K562 (cell line): ENCODE data around the gene FGFR1OP2. TPM values are rescaled to one million over a fixed set of nuclear protein-coding genes. Genes with fewer than 3 reads are reported as not detected.

Source experiments
- ATAC-seq: fragments of 200-7000 bp; cut with Tn5 transposase; 3 replicates; pipeline ENCODE4 v1.9.1; 2020; ENCODE audit warnings: moderate library complexity
- BruUV-seq: library from RNA; stranded (reverse); fragments of 400-500 nt; replicated peaks from 2 replicates; lab custom pipeline; 2021; lab: Mats Ljungman, UMichigan
- CTCF ChIA-PET: fragments of 300-600 bp; formaldehyde crosslinking; extraction: SDS; loops from one replicate; lab custom pipeline; 2021; ENCODE audit warnings: low intra/inter-chr PET ratio; lab: Yijun Ruan, JAX
- POLR2A ChIA-PET: fragments of 300-600, 350-650 bp; sonication (Branson Sonifier 250); formaldehyde crosslinking; extraction: SDS; loops from one replicate; lab custom pipeline; 2021; ENCODE audit warnings: antibody characterized with exemption, inconsistent platforms; lab: Yijun Ruan, JAX
- DNase-seq, 4 experiments: peaks; one replicate each; pipeline versions ENCODE4 v3.0.0 to v3.0.0-alpha.2; 2011 to 2018; ENCODE audit warnings: low spot score in 3 of 4, mixed read lengths in 3 of 4; ENCODE audit errors: extremely low read depth in 1 of 4
- FAIRE-seq: peaks from 2 replicates; lab custom pipeline; 2011; peaks lifted over from hg19 to GRCh38; lab: Jason Lieb, UNC
- H2AFZ ChIP-seq: 2 replicates; pipeline ENCODE4 v1.6.0; 2011; ENCODE audit warnings: low read depth, low read length, control low read depth, inconsistent platforms
- H3K27ac ChIP-seq: fragments of 200-600 bp; 3 replicates; pipeline ENCODE4 v1.8.0; 2011; ENCODE audit warnings: low read depth, mild to moderate bottlenecking, control low read depth, inconsistent platforms, low read length, moderate library complexity, mixed read lengths; ENCODE audit errors: extremely low read depth
- H3K27me3 ChIP-seq, 2 experiments: fragments of 300-600 bp in 1 of 2; 2 replicates in 1 of 2; 3 replicates in 1 of 2; pipeline versions ENCODE4 v1.6.0 to v1.8.0; 2011; ENCODE audit warnings: inconsistent platforms in 2 of 2, low read length in 2 of 2, mild to moderate bottlenecking in 1 of 2, mixed read lengths in 1 of 2, moderate library complexity in 1 of 2; ENCODE audit not compliant: control insufficient read depth in 2 of 2, insufficient read depth in 2 of 2
- H3K36me3 ChIP-seq: fragments of 300-600 bp; 3 replicates; pipeline ENCODE4 v1.8.0; 2011; ENCODE audit warnings: mild to moderate bottlenecking, low read length, inconsistent platforms; ENCODE audit not compliant: control insufficient read depth, insufficient read depth
- H3K4me1 ChIP-seq, 2 experiments: fragments of 200-600 bp in 1 of 2; replicated peaks in 1 of 2; 2 replicates in 1 of 2; 3 replicates in 1 of 2; pipeline versions ENCODE4 v1.5.1 to v1.8.0; 2011; ENCODE audit warnings: inconsistent platforms in 2 of 2, low read length in 2 of 2, mild to moderate bottlenecking in 1 of 2, mixed read lengths in 1 of 2, moderate library complexity in 1 of 2; ENCODE audit not compliant: control insufficient read depth in 2 of 2, insufficient read depth in 2 of 2
- H3K4me2 ChIP-seq: 2 replicates; pipeline ENCODE4 v1.6.1; 2011; ENCODE audit warnings: low read length, control low read depth, inconsistent platforms, mixed read lengths; ENCODE audit not compliant: insufficient read depth
- H3K4me3 ChIP-seq: fragments of 200-600 bp; sonication (generic), shearing (Covaris generic); 2 replicates; pipeline ENCODE4 v1.5.1; 2016; ENCODE audit warnings: control low read depth, inconsistent platforms
- H3K79me2 ChIP-seq: fragments of 200-600 bp; 3 replicates; pipeline ENCODE4 v1.8.0; 2011; ENCODE audit warnings: low read length, inconsistent platforms; ENCODE audit not compliant: control insufficient read depth, insufficient read depth
- H3K9ac ChIP-seq, 2 experiments: 2 replicates each; pipeline versions ENCODE4 v1.6.0 to v1.6.1; 2011; ENCODE audit warnings: low read depth in 2 of 2, low read length in 2 of 2, control low read depth in 1 of 2, inconsistent platforms in 1 of 2, mild to moderate bottlenecking in 1 of 2, mixed read lengths in 1 of 2; ENCODE audit not compliant: insufficient read depth in 1 of 2
- H3K9me1 ChIP-seq: one replicate; pipeline ENCODE4 v1.6.0; 2011; ENCODE audit warnings: inconsistent platforms, mild to moderate bottlenecking, low read length, moderate library complexity; ENCODE audit not compliant: control insufficient read depth, insufficient read depth
- H3K9me3 ChIP-seq: replicated peaks from 2 replicates; pipeline ENCODE4 v1.5.1; 2011; ENCODE audit warnings: low read depth, low read length, inconsistent platforms; ENCODE audit not compliant: control insufficient read depth, insufficient read depth
- H4K20me1 ChIP-seq: replicated peaks from 2 replicates; pipeline ENCODE4 v1.6.1; 2011; ENCODE audit warnings: low read length, inconsistent platforms, mixed read lengths; ENCODE audit not compliant: control insufficient read depth, insufficient read depth
- CAMTA2 ChIP-seq: fragments of 250-450 bp; sonication (Bioruptor Pico); conservative IDR thresholded peaks from 2 replicates; pipeline ENCODE4 v1.5.1; 2022
- DPF2 ChIP-seq: fragments of 450-650 bp; IDR thresholded peaks from 2 replicates; pipeline ENCODE4 v1.6.1; 2016
- EGR1 ChIP-seq: fragments of 450-650 bp; conservative IDR thresholded peaks from 2 replicates; pipeline ENCODE4 v1.6.1; 2017; ENCODE audit warnings: mild to moderate bottlenecking
- FOXM1 ChIP-seq, 2 experiments: fragments of 450-650 bp in 1 of 2; sonication (generic) in 1 of 2; formaldehyde crosslinking in 1 of 2; IDR thresholded peaks; 2 replicates each; pipeline versions ENCODE4 v1.6.1 to v1.9.0; 2017 to 2022; ENCODE audit warnings: low read depth in 2 of 2, mild to moderate bottlenecking in 2 of 2, missing genetic modification reagents in 1 of 2, moderate library complexity in 1 of 2
- IRF1 ChIP-seq: sonication (generic); formaldehyde crosslinking; IDR thresholded peaks from 2 replicates; pipeline ENCODE4 v1.8.0; 2022; ENCODE audit warnings: missing genetic modification reagents, mild to moderate bottlenecking, borderline replicate concordance
- MEIS2 ChIP-seq: fragments of 450-650 bp; IDR thresholded peaks from 2 replicates; pipeline ENCODE4 v1.6.1; 2014; ENCODE audit warnings: mild to moderate bottlenecking; ENCODE audit not compliant: partially characterized antibody
- NR2C1 ChIP-seq, 2 experiments: fragments of 450-650 bp; IDR thresholded peaks; 2 replicates each; pipeline ENCODE4 v1.6.1; 2017; ENCODE audit warnings: mild to moderate bottlenecking in 2 of 2, antibody characterized with exemption in 1 of 2, inconsistent platforms in 1 of 2, missing compliant biosample characterization in 1 of 2, missing genetic modification characterization in 1 of 2
- NR2C2 ChIP-seq, 2 experiments: fragments of 200-800 bp in 1 of 2; sonication (Bioruptor generic) in 1 of 2; sonication (generic) in 1 of 2; formaldehyde crosslinking in 1 of 2; IDR thresholded peaks; 2 replicates each; pipeline versions ENCODE4 v1.6.1 to v1.8.0; 2016 to 2022; ENCODE audit warnings: mild to moderate bottlenecking in 1 of 2, missing compliant biosample characterization in 1 of 2, missing genetic modification characterization in 1 of 2, missing genetic modification reagents in 1 of 2
- RBM34 ChIP-seq: fragments of 200-400 bp; formaldehyde crosslinking; IDR thresholded peaks from 2 replicates; pipeline ENCODE4 v1.6.1; 2018; ENCODE audit warnings: low read length, borderline replicate concordance; ENCODE audit not compliant: insufficient read depth
- SMARCE1 ChIP-seq: fragments of 450-650 bp; IDR thresholded peaks from 2 replicates; pipeline ENCODE4 v1.7.1; 2016; ENCODE audit warnings: mild to moderate bottlenecking
- TBP ChIP-seq: optimal IDR thresholded peaks from 2 replicates; pipeline ENCODE3; 2011; ENCODE audit warnings: low read depth, low read length, improper control_type of control experiment
- XRCC5 ChIP-seq: fragments of 200-400 bp; formaldehyde crosslinking; IDR thresholded peaks from 2 replicates; pipeline ENCODE4 v1.6.1; 2017; ENCODE audit warnings: low read depth, mild to moderate bottlenecking, low read length
- ZFX ChIP-seq: sonication (generic); formaldehyde crosslinking; IDR thresholded peaks from 2 replicates; pipeline ENCODE4 v1.8.0; 2022; ENCODE audit warnings: mild to moderate bottlenecking, missing genetic modification reagents, moderate library complexity
- ZNF507 ChIP-seq: conservative IDR thresholded peaks from 2 replicates; pipeline ENCODE4 v1.6.1; 2017; ENCODE audit warnings: missing genetic modification characterization, missing compliant biosample characterization
- WGBS: fragments of 100-300 bp; shearing (Covaris generic); methylation state at CpG from one replicate; pipeline ENCODE4 v1.1.6; 2016; ENCODE audit warnings: low coverage, mixed read lengths; ENCODE audit not compliant: insufficient coverage; ENCODE audit errors: missing lambda C conversion rate; 5-methylcytosine and 5-hydroxymethylcytosine counted together
- in situ Hi-C: fragments of 300-500 bp; cut with MboI; formaldehyde crosslinking; loops from 4 replicates; pipeline ENCODE4 v1.15.0; 2018; ENCODE audit warnings: inconsistent platforms, mixed read lengths
- intact Hi-C: fragments of 100-400 bp; cut with micrococcal nuclease; formaldehyde crosslinking; loops from 2 replicates; pipeline ENCODE4 v1.14.2; 2022
- polyA plus RNA-seq, 8 experiments: library from polyadenylated mRNA; depleted of rRNA in 4 of 8; stranded (reverse) in 5 of 8; unstranded in 3 of 8; fragments of >200 nt; fragmentation: Nextera tagmentation in 2 of 8; fragmentation: Illumina TruSeq in 1 of 8; extraction: Ambion mirVana in 2 of 8; extraction: Trizol in 1 of 8; gene quantifications; 2 replicates each; pipeline versions ENCODE4 v1.2.1 to v1.2.3, GENCODE V29; 2011 to 2014; ENCODE audit warnings: inconsistent platforms in 1 of 8, missing spikeins in 1 of 8
- total RNA-seq, 7 experiments: library from RNA; depleted of rRNA in 6 of 7; stranded (reverse); fragments of >200 nt in 6 of 7; fragmentation: Illumina TruSeq in 2 of 7; extraction: Trizol in 2 of 7; gene quantifications; 2 replicates each; pipeline versions ENCODE4 v1.2.1 to v1.2.3, GENCODE V29; 2011 to 2021; ENCODE audit warnings: low replicate concordance in 1 of 7

The FGFR1OP2 gene
- total and polyA plus RNA-seq, 9 of the 15 experiments (the other 6 are each of a cell fraction or from before 2014, with no cell fraction given), result 31.6 to 49.0 (median 37.1) TPM

- TF ChIP-seq NR2C1 (IDR thresholded peaks at IDR 0.05), result peak; percentile 67
- TF ChIP-seq NR2C1 (tag; IDR thresholded peaks at IDR 0.05), result peak; percentile 87
- TF ChIP-seq NR2C2 (CRISPR knock-in tag; IDR thresholded peaks at IDR 0.05), result no peak
- peak; percentile 75 for TF ChIP-seq NR2C2 (tag; IDR thresholded peaks at IDR 0.05)
- TF ChIP-seq MEIS2, result peak; percentile 87
Observed at GRCh38 chr12:27006797-27007467, 68.7 kb downstream of the FGFR1OP2 start (continued).

- H3K9me3 ChIP-seq, result no peaks in the 10 kb centered on the region
- no TSS peak for BruUV-seq
- no peak overlapping the region for H2AFZ ChIP-seq
- intact Hi-C loops, result no loop called here
- H3K4me1 ChIP-seq, result peaks cover 4 to 8% of the 10 kb centered on the region in 2 experiments; a peak in 3 of 5 replicates
- POLR2A ChIA-PET, result no interaction called here
- no peak overlapping the region for H3K9ac ChIP-seq
- TF ChIP-seq DPF2, result no peak
- no peak for TF ChIP-seq IRF1 (CRISPR knock-in tag)
- no peak for TF ChIP-seq XRCC5
- TF ChIP-seq ZFX (CRISPR knock-in tag), result no peak
- no peak for TF ChIP-seq SMARCE1
- no peak for TF ChIP-seq ZNF507
- TF ChIP-seq FOXM1 (IDR thresholded peaks at IDR 0.05; ENCODE audit: low read depth), result no peak
- no peak for TF ChIP-seq FOXM1 (CRISPR knock-in tag; IDR thresholded peaks at IDR 0.05; ENCODE audit: low read depth)
- TF ChIP-seq TBP, result no peak
- no peak for TF ChIP-seq EGR1
- TF ChIP-seq RBM34, result no peak
- no peak for TF ChIP-seq CAMTA2 (CRISPR knock-in tag)
- H3K36me3 ChIP-seq, result no peaks in the 10 kb centered on the region; the same call in 2 of the 3 replicates
- ATAC-seq (no peak), DNase-seq (no peak), FAIRE-seq (no peak)
- no peaks in the 10 kb centered on the region for H3K9me1 ChIP-seq
- H3K27me3 ChIP-seq, result no peaks in the 10 kb centered on the region
- 78% methylated on average over 5 of the region's 5 CpGs for WGBS
- in situ Hi-C loops, result no loop called here
- no peaks in the 10 kb centered on the region for H4K20me1 ChIP-seq
- no peak overlapping the region for H3K27ac ChIP-seq
- H3K79me2 ChIP-seq, result peaks cover 13% of the 10 kb centered on the region; the same call in 2 of the 3 replicates
- H3K4me3 ChIP-seq, result no peak overlapping the region
- no peak overlapping the region for H3K4me2 ChIP-seq
- CTCF ChIA-PET, result no interaction called here
Observed at GRCh38 chr12:27008081-27008480, 69.8 kb downstream of the FGFR1OP2 start.
